Measurements from ENCODE around the gene MUC3A. TPM values are rescaled to one million over a fixed set of nuclear protein-coding genes. Genes with fewer than 3 reads are reported as not detected.
A peak's percentile ranks its signal among the peaks of the same experiment; 100 is the strongest.

Gene MUC3A
- total RNA-seq, 3 donors from 2014 or later (not counting 1 experiment from before 2014, with no cell fraction given), result 0.24 TPM; not detected in 2

DNA sequence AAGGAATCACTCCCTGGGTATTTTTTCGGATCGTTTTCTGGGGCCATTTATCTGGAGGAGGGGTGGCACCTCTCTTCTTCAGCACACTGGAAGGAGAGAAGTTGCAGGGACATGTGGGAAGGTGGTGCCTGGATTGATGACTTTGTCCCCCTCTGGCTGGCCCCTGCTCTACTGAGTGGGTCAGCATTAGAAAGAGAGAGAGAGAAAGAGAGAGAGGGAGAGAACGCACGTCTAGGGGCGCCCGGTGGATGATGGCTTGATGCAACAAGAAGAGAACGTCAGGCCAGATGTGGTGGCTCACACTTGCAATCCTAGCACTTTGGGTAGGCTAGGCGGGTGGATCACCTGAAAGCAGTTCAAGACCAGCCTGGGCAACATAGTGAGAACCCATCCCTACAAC lies 14.5 kb downstream of the MUC3A start:
- Mint-ChIP-seq H3K27ac (no peak overlapping the region), H3K36me3 (no peaks in the 10 kb centered on the region), H3K4me3 (no peak overlapping the region), H3K27me3 (ENCODE audit: low read depth in 2 of 2) (peaks cover 34 to 38% of the 10 kb centered on the region in 2 donors), H3K4me1 (peaks cover 8 to 22% of the 10 kb centered on the region in 2 donors), H3K9me3 (no peaks in the 10 kb centered on the region)
- H3K36me3 ChIP-seq (ENCODE audit: control insufficient read depth, insufficient read depth, low read length), result no peaks in the 10 kb centered on the region
- WGBS (ENCODE audit: insufficient coverage), result 73% methylated on average over 8 of the region's 8 CpGs
- intact Hi-C loops (cut with micrococcal nuclease), result no loop called here
- H3K27ac ChIP-seq (ENCODE audit: low read length), result no peak overlapping the region
- peaks cover 27% of the 10 kb centered on the region for H3K27me3 ChIP-seq (ENCODE audit: control insufficient read depth, insufficient read depth, low read length)
- peaks cover 17% of the 10 kb centered on the region for H3K4me1 ChIP-seq (ENCODE audit: control insufficient read depth, insufficient read depth, low read length)
- TF ChIP-seq, protein P1, sequence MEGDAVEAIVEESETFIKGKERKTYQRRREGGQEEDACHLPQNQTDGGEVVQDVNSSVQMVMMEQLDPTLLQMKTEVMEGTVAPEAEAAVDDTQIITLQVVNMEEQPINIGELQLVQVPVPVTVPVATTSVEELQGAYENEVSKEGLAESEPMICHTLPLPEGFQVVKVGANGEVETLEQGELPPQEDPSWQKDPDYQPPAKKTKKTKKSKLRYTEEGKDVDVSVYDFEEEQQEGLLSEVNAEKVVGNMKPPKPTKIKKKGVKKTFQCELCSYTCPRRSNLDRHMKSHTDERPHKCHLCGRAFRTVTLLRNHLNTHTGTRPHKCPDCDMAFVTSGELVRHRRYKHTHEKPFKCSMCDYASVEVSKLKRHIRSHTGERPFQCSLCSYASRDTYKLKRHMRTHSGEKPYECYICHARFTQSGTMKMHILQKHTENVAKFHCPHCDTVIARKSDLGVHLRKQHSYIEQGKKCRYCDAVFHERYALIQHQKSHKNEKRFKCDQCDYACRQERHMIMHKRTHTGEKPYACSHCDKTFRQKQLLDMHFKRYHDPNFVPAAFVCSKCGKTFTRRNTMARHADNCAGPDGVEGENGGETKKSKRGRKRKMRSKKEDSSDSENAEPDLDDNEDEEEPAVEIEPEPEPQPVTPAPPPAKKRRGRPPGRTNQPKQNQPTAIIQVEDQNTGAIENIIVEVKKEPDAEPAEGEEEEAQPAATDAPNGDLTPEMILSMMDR (IDR thresholded peaks at IDR 0.05), result no peak
- no peaks in the 10 kb centered on the region for H3K9me3 ChIP-seq (ENCODE audit: control insufficient read depth, insufficient read depth, low read length)
- no peak for DNase-seq
- ATAC-seq, result no peak
- no peak overlapping the region for H3K4me3 ChIP-seq (ENCODE audit: low read length)

DNA sequence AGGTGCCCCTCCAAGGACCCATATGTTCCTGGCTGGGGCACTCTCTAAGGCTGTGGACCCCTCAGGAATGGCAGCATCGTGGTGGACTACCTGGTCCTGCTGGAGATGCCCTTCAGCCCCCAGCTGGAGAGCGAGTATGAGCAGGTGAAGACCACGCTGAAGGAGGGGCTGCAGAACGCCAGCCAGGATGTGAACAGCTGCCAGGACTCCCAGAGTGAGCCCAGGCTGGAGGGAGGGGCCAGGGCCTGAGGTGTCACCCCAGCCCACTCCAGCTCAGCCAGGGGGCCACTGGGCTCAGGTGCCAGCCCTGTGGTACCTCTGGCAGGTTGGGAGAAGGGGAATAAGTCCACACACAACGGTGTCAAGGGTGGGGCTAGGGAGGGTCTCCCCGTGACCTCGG lies 15.3 kb downstream of the MUC3A start:
- H3K27me3 ChIP-seq (ENCODE audit: control insufficient read depth, insufficient read depth, low read length), result peaks cover 27% of the 10 kb centered on the region
- ATAC-seq, result no peak
- 55% methylated on average over 7 of the region's 7 CpGs for WGBS (ENCODE audit: insufficient coverage)
- Mint-ChIP-seq H3K27ac (no peak overlapping the region), H3K36me3 (no peaks in the 10 kb centered on the region), H3K4me1 (peaks cover 8 to 27% of the 10 kb centered on the region in 2 donors), H3K4me3 (no peak overlapping the region), H3K9me3 (no peaks in the 10 kb centered on the region), H3K27me3 (ENCODE audit: low read depth in 2 of 2) (peaks cover 39 to 45% of the 10 kb centered on the region in 2 donors)
- H3K27ac ChIP-seq (ENCODE audit: low read length), result no peak overlapping the region
- H3K9me3 ChIP-seq (ENCODE audit: control insufficient read depth, insufficient read depth, low read length), result no peaks in the 10 kb centered on the region
- no peaks in the 10 kb centered on the region for H3K36me3 ChIP-seq (ENCODE audit: control insufficient read depth, insufficient read depth, low read length)
- no peak for DNase-seq
- intact Hi-C loops (cut with micrococcal nuclease), result no loop called here
- H3K4me3 ChIP-seq (ENCODE audit: low read length), result no peak overlapping the region
- peaks cover 17% of the 10 kb centered on the region for H3K4me1 ChIP-seq (ENCODE audit: control insufficient read depth, insufficient read depth, low read length)
- TF ChIP-seq, protein P1 (IDR thresholded peaks at IDR 0.05), result no peak

DNA sequence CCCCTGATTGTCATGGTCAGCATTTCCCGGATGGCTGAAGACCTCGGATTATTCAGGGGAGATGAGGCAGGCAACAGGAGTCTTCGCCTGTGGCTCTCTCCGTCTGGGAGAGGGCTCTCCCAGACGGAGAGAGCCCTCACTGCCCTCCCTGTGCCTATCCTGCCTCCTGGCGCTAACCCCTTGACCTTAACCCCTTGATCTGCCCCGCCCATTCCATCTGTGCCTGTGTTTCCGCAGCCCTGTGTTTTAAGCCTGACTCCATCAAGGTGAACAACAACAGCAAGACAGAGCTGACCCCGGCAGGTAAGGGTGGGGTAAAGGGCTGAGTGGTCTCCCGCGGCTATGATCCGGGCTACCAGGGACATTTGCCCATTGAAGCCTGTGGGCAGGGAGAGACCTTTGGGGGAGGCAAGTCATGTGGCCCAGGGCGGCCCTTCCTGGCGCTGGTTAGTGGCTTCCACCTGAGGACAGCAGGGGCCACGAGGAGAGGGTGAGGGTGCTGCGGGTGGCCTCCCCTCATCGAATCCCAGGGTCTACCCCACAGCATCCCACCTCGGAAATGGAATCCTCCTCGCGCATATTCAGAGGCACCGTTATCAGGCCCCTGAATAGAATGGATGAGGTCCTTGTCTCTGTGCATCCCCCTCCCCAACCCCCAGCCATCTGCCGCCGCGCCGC lies 15.8 kb downstream of the MUC3A start:
- H3K9me3 Mint-ChIP-seq, result no peaks in the 10 kb centered on the region
- peaks cover 40 to 50% of the 10 kb centered on the region in 2 donors for H3K27me3 Mint-ChIP-seq (ENCODE audit: low read depth in 2 of 2)
- Histone ChIP-seq H3K27ac (ENCODE audit: low read length) (no peak overlapping the region), H3K36me3 (ENCODE audit: control insufficient read depth, insufficient read depth, low read length) (no peaks in the 10 kb centered on the region), H3K9me3 (ENCODE audit: control insufficient read depth, insufficient read depth, low read length) (no peaks in the 10 kb centered on the region), H3K4me1 (ENCODE audit: control insufficient read depth, insufficient read depth, low read length) (peaks cover 17% of the 10 kb centered on the region), H3K4me3 (ENCODE audit: low read length) (no peak overlapping the region), H3K27me3 (ENCODE audit: control insufficient read depth, insufficient read depth, low read length) (peaks cover 27% of the 10 kb centered on the region)
- WGBS (ENCODE audit: insufficient coverage), result 26% methylated on average over 25 of the region's 25 CpGs
- ATAC-seq (no peak), DNase-seq (no peak)
- peak overlapping the region; percentile 88 for H3K4me3 Mint-ChIP-seq
- TF ChIP-seq, protein P1 (IDR thresholded peaks at IDR 0.05), result no peak
- no peaks in the 10 kb centered on the region for H3K36me3 Mint-ChIP-seq
- H3K27ac Mint-ChIP-seq, result no peak overlapping the region
- peaks cover 8 to 27% of the 10 kb centered on the region in 2 donors for H3K4me1 Mint-ChIP-seq
- intact Hi-C loops (cut with micrococcal nuclease), result no loop called here

Measured in natural killer cell (primary cell).